ENCODE results near the gene SMARCC2.

DNA sequence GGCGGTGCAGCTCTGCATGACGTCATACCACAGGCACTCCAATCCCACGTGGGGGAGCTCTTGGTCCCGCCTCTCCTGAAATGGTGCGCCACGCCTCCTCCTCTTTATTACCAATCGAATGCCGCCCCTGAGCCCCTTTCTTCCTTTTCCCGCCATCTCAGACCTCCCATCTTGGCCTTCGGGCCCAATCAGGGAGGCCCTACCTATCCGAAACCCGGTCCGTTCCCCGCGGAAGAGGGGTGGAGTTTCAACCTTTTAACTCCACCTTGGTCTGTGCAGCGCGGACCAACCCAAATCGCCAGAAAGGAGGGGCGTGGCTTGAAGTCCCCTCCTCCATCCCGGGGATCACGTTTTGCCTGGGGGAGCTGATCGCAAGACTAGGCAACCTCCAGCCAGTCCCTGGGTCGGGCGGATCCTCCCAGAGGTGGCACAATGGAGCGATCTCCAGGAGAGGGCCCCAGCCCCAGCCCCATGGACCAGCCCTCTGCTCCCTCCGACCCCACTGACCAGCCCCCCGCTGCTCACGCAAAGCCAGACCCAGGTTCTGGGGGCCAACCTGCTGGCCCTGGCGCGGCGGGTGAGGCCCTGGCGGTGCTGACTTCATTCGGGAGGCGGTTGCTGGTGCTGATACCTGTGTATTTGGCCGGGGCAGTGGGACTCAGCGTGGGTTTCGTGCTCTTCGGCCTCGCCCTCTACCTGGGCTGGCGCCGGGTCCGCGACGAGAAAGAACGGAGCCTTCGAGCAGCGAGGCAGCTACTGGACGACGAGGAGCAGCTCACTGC is 61.2 kb downstream of the SMARCC2 start, which contains the start of gene ESYT1:
- TF ChIP-seq, protein P1, sequence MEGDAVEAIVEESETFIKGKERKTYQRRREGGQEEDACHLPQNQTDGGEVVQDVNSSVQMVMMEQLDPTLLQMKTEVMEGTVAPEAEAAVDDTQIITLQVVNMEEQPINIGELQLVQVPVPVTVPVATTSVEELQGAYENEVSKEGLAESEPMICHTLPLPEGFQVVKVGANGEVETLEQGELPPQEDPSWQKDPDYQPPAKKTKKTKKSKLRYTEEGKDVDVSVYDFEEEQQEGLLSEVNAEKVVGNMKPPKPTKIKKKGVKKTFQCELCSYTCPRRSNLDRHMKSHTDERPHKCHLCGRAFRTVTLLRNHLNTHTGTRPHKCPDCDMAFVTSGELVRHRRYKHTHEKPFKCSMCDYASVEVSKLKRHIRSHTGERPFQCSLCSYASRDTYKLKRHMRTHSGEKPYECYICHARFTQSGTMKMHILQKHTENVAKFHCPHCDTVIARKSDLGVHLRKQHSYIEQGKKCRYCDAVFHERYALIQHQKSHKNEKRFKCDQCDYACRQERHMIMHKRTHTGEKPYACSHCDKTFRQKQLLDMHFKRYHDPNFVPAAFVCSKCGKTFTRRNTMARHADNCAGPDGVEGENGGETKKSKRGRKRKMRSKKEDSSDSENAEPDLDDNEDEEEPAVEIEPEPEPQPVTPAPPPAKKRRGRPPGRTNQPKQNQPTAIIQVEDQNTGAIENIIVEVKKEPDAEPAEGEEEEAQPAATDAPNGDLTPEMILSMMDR (IDR thresholded peaks at IDR 0.05) = peak in 1 of 3 donors; percentile 38
- peak; percentile 96 for TF ChIP-seq POLR2A (IDR thresholded peaks at IDR 0.05)

Data from ovary (tissue), 3 donors.